ENCODE results near the gene MORN1.

DNA sequence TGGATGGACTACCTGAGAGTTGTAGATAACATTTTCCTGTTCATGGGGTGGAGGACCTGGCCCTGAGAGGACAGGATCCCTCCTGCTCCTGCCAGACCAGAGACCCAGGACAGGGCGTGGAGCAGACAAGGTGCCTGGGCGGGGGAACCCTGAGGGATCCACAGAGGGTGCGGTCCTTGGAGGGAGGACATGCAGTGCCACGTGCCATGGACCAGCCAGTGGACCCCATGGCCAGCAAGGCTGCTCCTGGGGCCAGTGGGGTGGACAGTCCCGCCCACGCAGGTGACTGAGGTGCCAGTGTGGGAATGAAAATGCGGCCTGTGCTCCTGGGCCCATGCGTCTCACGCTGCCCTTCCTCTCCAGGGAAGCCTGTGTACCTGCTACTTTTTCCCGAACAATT is 3.9 kb upstream of the MORN1 start:
- TF ChIP-seq CTCF (optimal IDR thresholded peaks at IDR 0.05 in 1 of 3, IDR thresholded peaks at IDR 0.05 in 1 of 3, conservative IDR thresholded peaks at IDR 0.05 in 1 of 3; ENCODE audit: extremely low read depth in 1 of 3, insufficient read depth in 2 of 3, low read length in 3 of 3): no peak
- TF ChIP-seq EZH2 (IDR thresholded peaks at IDR 0.05; ENCODE audit: low read length): no peak
